ENCODE results near the gene GLT1D1. TPM values are rescaled to one million over a fixed set of nuclear protein-coding genes. Genes with fewer than 3 reads are reported as not detected.

GLT1D1 gene
- polyA plus RNA-seq, 4 donors: 0.10 to 0.67 TPM; not detected in 2

DNA sequence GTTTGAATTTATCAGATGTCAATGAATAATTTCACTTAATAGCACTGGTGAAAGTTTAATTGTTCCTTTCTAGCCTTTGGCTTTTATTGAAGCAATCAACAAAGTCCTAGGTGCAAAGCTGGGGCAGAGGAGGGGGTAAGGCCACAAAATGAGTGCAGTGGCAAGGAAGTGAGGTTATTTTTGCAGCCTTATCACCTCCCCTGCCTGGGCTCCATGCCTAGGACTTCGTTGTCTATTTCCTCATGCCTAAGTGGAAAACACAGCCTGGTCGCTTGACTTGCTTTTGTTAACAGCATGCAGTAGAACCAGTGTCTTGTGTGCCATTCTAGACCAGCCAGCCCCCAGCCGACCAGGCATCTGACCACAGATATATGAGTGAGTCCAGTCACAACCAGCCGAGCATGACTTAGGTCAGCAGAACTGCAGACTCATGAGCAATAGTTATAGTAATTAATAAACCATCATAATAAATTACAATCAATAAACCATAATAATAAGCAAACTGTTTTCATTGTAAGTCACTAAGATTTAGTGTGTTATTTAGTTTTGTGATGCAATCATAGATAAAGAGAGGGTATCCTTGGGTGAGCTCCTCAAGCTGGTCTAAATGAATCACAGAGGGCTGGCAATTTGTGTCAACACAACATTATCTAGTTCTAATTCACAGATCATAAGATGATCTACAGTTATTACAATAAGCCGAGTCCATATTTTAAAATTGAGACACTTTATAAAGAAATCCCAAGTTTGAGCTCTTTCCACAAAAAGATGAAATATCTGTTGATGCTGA is 156.8 kb downstream of the GLT1D1 start:
- Histone ChIP-seq H3K4me3 (ENCODE audit: low read depth in 1 of 3, low read length in 3 of 3) (no peak overlapping the region), H3K9me3 (ENCODE audit: control insufficient read depth in 2 of 2, insufficient read depth in 1 of 2, low read depth in 1 of 2, low read length in 1 of 2) (no peaks in the 10 kb centered on the region), H3K27ac (ENCODE audit: low read depth in 1 of 3, low read length in 2 of 3) (no peak overlapping the region), H3K36me3 (ENCODE audit: control insufficient read depth in 3 of 3, insufficient read depth in 2 of 3, low read depth in 1 of 3, low read length in 3 of 3) (no peaks in the 10 kb centered on the region), H3K27me3 (ENCODE audit: control insufficient read depth in 3 of 3, insufficient read depth in 3 of 3, low read length in 3 of 3) (no peaks in the 10 kb centered on the region), H3K4me1 (ENCODE audit: control insufficient read depth in 3 of 3, insufficient read depth in 2 of 3, low read depth in 1 of 3, low read length in 2 of 3) (no peaks in the 10 kb centered on the region)
- FAIRE-seq (no peak), DNase-seq (peak in 1 of 2 donors; percentile 82)
- 6 to 47% (median 40%) methylated on average over 5 of the region's 5 CpGs for WGBS, 3 donors

DNA sequence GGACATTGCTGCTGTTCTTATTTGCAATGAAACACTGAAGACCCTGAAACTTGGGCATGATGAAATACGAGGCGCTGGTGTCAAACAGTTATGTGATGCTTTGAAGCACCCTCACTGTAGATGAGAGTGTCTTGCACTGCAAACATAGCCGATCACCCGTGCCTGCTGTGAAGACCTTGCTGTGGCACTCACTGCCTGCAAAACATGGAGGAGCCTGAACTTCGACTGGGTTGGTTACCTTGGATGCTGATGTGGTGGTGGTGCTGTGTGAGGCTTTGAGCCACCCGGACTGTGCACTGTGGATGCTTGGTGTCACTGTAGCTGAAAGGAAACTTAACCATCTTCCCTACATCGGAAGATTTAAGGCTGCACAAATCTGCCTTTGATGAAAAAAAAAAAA is 162.9 kb downstream of the GLT1D1 start:
- no peak overlapping the region for H3K27ac ChIP-seq (ENCODE audit: low read depth in 1 of 3, low read length in 2 of 3)
- peaks cover 0 to 7% of the 10 kb centered on the region in 2 donors for H3K9me3 ChIP-seq (ENCODE audit: control insufficient read depth in 2 of 2, insufficient read depth in 1 of 2, low read depth in 1 of 2, low read length in 1 of 2)
- H3K4me3 ChIP-seq (ENCODE audit: low read depth in 1 of 3, low read length in 3 of 3): no peak overlapping the region
- DNase-seq (no peak), FAIRE-seq (no peak)
- no peaks in the 10 kb centered on the region for H3K36me3 ChIP-seq (ENCODE audit: control insufficient read depth in 3 of 3, insufficient read depth in 2 of 3, low read depth in 1 of 3, low read length in 3 of 3)
- H3K27me3 ChIP-seq (ENCODE audit: control insufficient read depth in 3 of 3, insufficient read depth in 3 of 3, low read length in 3 of 3): no peaks in the 10 kb centered on the region
- WGBS, 3 donors: 51 to 76% (median 58%) methylated on average over 7 of the region's 7 CpGs
- no peaks in the 10 kb centered on the region for H3K4me1 ChIP-seq (ENCODE audit: control insufficient read depth in 3 of 3, insufficient read depth in 2 of 3, low read depth in 1 of 3, low read length in 2 of 3)

DNA sequence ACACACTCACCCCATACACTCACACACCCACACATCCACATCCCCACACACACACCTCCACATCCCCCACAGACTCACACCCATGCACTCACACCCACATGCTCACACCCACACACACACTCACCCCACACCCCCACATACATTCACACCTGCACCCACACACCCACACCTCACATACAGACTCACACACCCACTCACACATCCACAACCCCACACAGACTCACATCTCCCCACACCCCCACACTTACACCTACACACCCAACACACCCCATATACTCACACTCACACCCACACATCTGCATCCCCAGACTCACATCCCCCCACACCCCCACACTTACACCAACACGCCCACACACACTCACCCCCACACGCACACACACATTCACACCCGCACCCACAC is 171.8 kb downstream of the GLT1D1 start:
- no peak overlapping the region for H3K4me3 ChIP-seq (ENCODE audit: low read depth in 1 of 3, low read length in 3 of 3)
- H3K27ac ChIP-seq (ENCODE audit: low read depth in 1 of 3, low read length in 2 of 3): no peak overlapping the region
- H3K27me3 ChIP-seq (ENCODE audit: control insufficient read depth in 3 of 3, insufficient read depth in 3 of 3, low read length in 3 of 3): no peaks in the 10 kb centered on the region
- 88 to 94% (median 94%) methylated on average over 3 of the region's 3 CpGs for WGBS, 3 donors
- FAIRE-seq: no peak
- DNase-seq: no peak
- H3K9me3 ChIP-seq (ENCODE audit: control insufficient read depth in 2 of 2, insufficient read depth in 1 of 2, low read depth in 1 of 2, low read length in 1 of 2): peaks cover 0 to 5% of the 10 kb centered on the region in 2 donors
- H3K4me1 ChIP-seq (ENCODE audit: control insufficient read depth in 3 of 3, insufficient read depth in 2 of 3, low read depth in 1 of 3, low read length in 2 of 3): no peaks in the 10 kb centered on the region
- H3K36me3 ChIP-seq (ENCODE audit: control insufficient read depth in 3 of 3, insufficient read depth in 2 of 3, low read depth in 1 of 3, low read length in 3 of 3): no peaks in the 10 kb centered on the region

DNA sequence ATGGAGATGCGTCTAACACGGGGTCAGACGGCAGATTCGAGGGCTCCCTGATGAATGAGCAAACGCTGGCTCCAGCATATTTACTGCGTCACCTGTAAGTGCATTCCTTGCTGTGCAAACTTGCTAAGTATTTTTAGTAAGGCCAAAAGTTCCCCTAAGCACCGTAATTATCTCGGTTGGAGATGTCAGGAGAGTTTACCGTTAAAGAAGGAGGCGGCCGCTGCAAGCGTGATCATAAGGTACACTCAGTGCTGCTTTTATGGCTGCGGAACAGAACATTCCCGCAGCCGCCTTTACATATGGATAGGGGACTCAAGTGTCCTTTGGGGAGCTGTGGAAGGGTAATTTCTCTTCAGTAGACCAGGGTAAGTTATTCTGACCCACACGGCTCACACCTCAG is 175.6 kb downstream of the GLT1D1 start:
- FAIRE-seq (no peak), DNase-seq (no peak)
- Histone ChIP-seq H3K9me3 (ENCODE audit: control insufficient read depth in 2 of 2, insufficient read depth in 1 of 2, low read depth in 1 of 2, low read length in 1 of 2) (peaks cover 0 to 5% of the 10 kb centered on the region in 2 donors), H3K4me3 (ENCODE audit: low read depth in 1 of 3, low read length in 3 of 3) (no peak overlapping the region), H3K27me3 (ENCODE audit: control insufficient read depth in 3 of 3, insufficient read depth in 3 of 3, low read length in 3 of 3) (no peaks in the 10 kb centered on the region), H3K4me1 (ENCODE audit: control insufficient read depth in 3 of 3, insufficient read depth in 2 of 3, low read depth in 1 of 3, low read length in 2 of 3) (no peaks in the 10 kb centered on the region), H3K36me3 (ENCODE audit: control insufficient read depth in 3 of 3, insufficient read depth in 2 of 3, low read depth in 1 of 3, low read length in 3 of 3) (no peaks in the 10 kb centered on the region), H3K27ac (ENCODE audit: low read depth in 1 of 3, low read length in 2 of 3) (no peak overlapping the region)
- 55 to 65% (median 64%) methylated on average over 16 of the region's 16 CpGs for WGBS, 3 donors

Other genes with a start within 250 kb of the GLT1D1 start
- gene SLC15A4, start 29.5 kb upstream of the GLT1D1 start, polyA plus RNA-seq: 10 to 100 TPM in 2 of 4 donors, 1 to 10 TPM in 2; 6.5 to 18.0 (median 8.5) TPM